ENCODE measurements around the gene SCT.
A peak's percentile ranks its signal among the peaks of the same experiment; 100 is the strongest.

Gene SCT

GRCh38 chr11:639332-639955 lies 12.5 kb upstream of the SCT start:
- Histone ChIP-seq H3K27me3 (ENCODE audit: insufficient read depth, low read length) (peaks cover 39% of the 10 kb centered on the region), H4K12ac (ENCODE audit: low read depth, low read length) (no peak overlapping the region), H2BK120ac (ENCODE audit: insufficient read depth, low read length, poor library complexity) (no peak overlapping the region), H2BK5ac (ENCODE audit: low read depth, low read length, poor library complexity) (no peak overlapping the region), H2AK5ac (ENCODE audit: low read length) (no peak overlapping the region), H2BK12ac (ENCODE audit: low read length) (no peak overlapping the region), H3K14ac (ENCODE audit: low read length) (no peak overlapping the region), H4K8ac (ENCODE audit: low read depth, low read length) (no peak overlapping the region), H3K27ac (ENCODE audit: low read depth, low read length) (no peak overlapping the region), H3K79me1 (ENCODE audit: low read length) (peaks cover 1% of the 10 kb centered on the region), H3K4me1 (ENCODE audit: control insufficient read depth in 1 of 2, insufficient read depth in 2 of 2, low read length in 2 of 2) (peaks cover 18 to 29% of the 10 kb centered on the region in 2 experiments), H3K23ac (ENCODE audit: low read length) (no peak overlapping the region), H3K4me3 (ENCODE audit: low read depth, low read length) (no peak overlapping the region), H3K9me3 (ENCODE audit: insufficient read depth, low read depth, low read length) (peaks cover 7% of the 10 kb centered on the region), H3K4me2 (ENCODE audit: low read length) (peak overlapping the region; percentile 38), H3K18ac (ENCODE audit: low read length) (no peak overlapping the region), H3K9ac (ENCODE audit: low read length) (no peak overlapping the region), H3K79me2 (ENCODE audit: control insufficient read depth, insufficient read depth, low read length, poor library complexity) (no peaks in the 10 kb centered on the region), H4K91ac (ENCODE audit: low read depth, low read length) (no peak overlapping the region), H2AFZ (ENCODE audit: insufficient read depth, low read length, poor library complexity) (no peak overlapping the region), H3K36me3 (ENCODE audit: control insufficient read depth in 1 of 2, insufficient read depth in 2 of 2, low read length in 2 of 2) (peaks cover 14% of the 10 kb centered on the region in 2 experiments), H3K4ac (ENCODE audit: low read depth, low read length) (no peak overlapping the region)
- DNase-seq = no peak
- no CpG with 5 or more reads among the region's 80 CpGs for WGBS (ENCODE audit: extremely low coverage, insufficient coverage, insufficient read length)

- no CpG with 5 or more reads among the region's 28 CpGs for WGBS (ENCODE audit: extremely low coverage, insufficient coverage, insufficient read length)
- Histone ChIP-seq H3K27me3 (ENCODE audit: insufficient read depth, low read length) (peaks cover 39% of the 10 kb centered on the region), H3K4me3 (ENCODE audit: low read depth, low read length) (no peak overlapping the region), H3K23ac (ENCODE audit: low read length) (no peak overlapping the region), H3K4ac (ENCODE audit: low read depth, low read length) (no peak overlapping the region), H3K9ac (ENCODE audit: low read length) (no peak overlapping the region), H3K79me2 (ENCODE audit: control insufficient read depth, insufficient read depth, low read length, poor library complexity) (no peaks in the 10 kb centered on the region), H2BK5ac (ENCODE audit: low read depth, low read length, poor library complexity) (no peak overlapping the region), H3K14ac (ENCODE audit: low read length) (no peak overlapping the region), H4K12ac (ENCODE audit: low read depth, low read length) (no peak overlapping the region), H4K91ac (ENCODE audit: low read depth, low read length) (no peak overlapping the region), H2AK5ac (ENCODE audit: low read length) (no peak overlapping the region), H3K4me1 (ENCODE audit: control insufficient read depth in 1 of 2, insufficient read depth in 2 of 2, low read length in 2 of 2) (peaks cover 18 to 29% of the 10 kb centered on the region in 2 experiments), H2AFZ (ENCODE audit: insufficient read depth, low read length, poor library complexity) (no peak overlapping the region), H3K36me3 (ENCODE audit: control insufficient read depth in 1 of 2, insufficient read depth in 2 of 2, low read length in 2 of 2) (peaks cover 7% of the 10 kb centered on the region in 2 experiments), H3K79me1 (ENCODE audit: low read length) (peaks cover 1% of the 10 kb centered on the region), H2BK120ac (ENCODE audit: insufficient read depth, low read length, poor library complexity) (no peak overlapping the region), H2BK12ac (ENCODE audit: low read length) (no peak overlapping the region), H4K8ac (ENCODE audit: low read depth, low read length) (no peak overlapping the region), H3K4me2 (ENCODE audit: low read length) (peak overlapping the region; percentile 38), H3K9me3 (ENCODE audit: insufficient read depth, low read depth, low read length) (peaks cover 7% of the 10 kb centered on the region), H3K18ac (ENCODE audit: low read length) (no peak overlapping the region), H3K27ac (ENCODE audit: low read depth, low read length) (no peak overlapping the region)
- no peak for DNase-seq
Observed at GRCh38 chr11:638631-639331, 11.8 kb upstream of the SCT start.

GRCh38 chr11:637593-638521 lies 10.9 kb upstream of the SCT start:
- no peak overlapping the region for H3K9ac ChIP-seq (ENCODE audit: low read length)
- no peak overlapping the region for H2BK5ac ChIP-seq (ENCODE audit: low read depth, low read length, poor library complexity)
- H3K27me3 ChIP-seq (ENCODE audit: insufficient read depth, low read length) = peaks cover 39% of the 10 kb centered on the region
- H3K79me1 ChIP-seq (ENCODE audit: low read length) = peaks cover 1% of the 10 kb centered on the region
- H3K9me3 ChIP-seq (ENCODE audit: insufficient read depth, low read depth, low read length) = peaks cover 7% of the 10 kb centered on the region
- H4K8ac ChIP-seq (ENCODE audit: low read depth, low read length) = no peak overlapping the region
- no peak overlapping the region for H4K12ac ChIP-seq (ENCODE audit: low read depth, low read length)
- H4K91ac ChIP-seq (ENCODE audit: low read depth, low read length) = no peak overlapping the region
- no peak overlapping the region for H2BK12ac ChIP-seq (ENCODE audit: low read length)
- H3K27ac ChIP-seq (ENCODE audit: low read depth, low read length) = no peak overlapping the region
- peaks cover 18 to 29% of the 10 kb centered on the region in 2 experiments for H3K4me1 ChIP-seq (ENCODE audit: control insufficient read depth in 1 of 2, insufficient read depth in 2 of 2, low read length in 2 of 2)
- WGBS (ENCODE audit: extremely low coverage, insufficient coverage, insufficient read length) = no CpG with 5 or more reads among the region's 55 CpGs
- H3K36me3 ChIP-seq (ENCODE audit: control insufficient read depth in 1 of 2, insufficient read depth in 2 of 2, low read length in 2 of 2) = peaks cover 3% of the 10 kb centered on the region in 2 experiments
- no peak overlapping the region for H2AK5ac ChIP-seq (ENCODE audit: low read length)
- no peak overlapping the region for H3K18ac ChIP-seq (ENCODE audit: low read length)
- DNase-seq = no peak
- no peak overlapping the region for H3K23ac ChIP-seq (ENCODE audit: low read length)
- no peak overlapping the region for H2BK120ac ChIP-seq (ENCODE audit: insufficient read depth, low read length, poor library complexity)
- no peak overlapping the region for H3K4ac ChIP-seq (ENCODE audit: low read depth, low read length)
- H3K14ac ChIP-seq (ENCODE audit: low read length) = no peak overlapping the region
- no peak overlapping the region for H2AFZ ChIP-seq (ENCODE audit: insufficient read depth, low read length, poor library complexity)
- H3K79me2 ChIP-seq (ENCODE audit: control insufficient read depth, insufficient read depth, low read length, poor library complexity) = no peaks in the 10 kb centered on the region
- H3K4me2 ChIP-seq (ENCODE audit: low read length) = peak overlapping the region; percentile 58
- peak overlapping the region; percentile 42 for H3K4me3 ChIP-seq (ENCODE audit: low read depth, low read length)

GRCh38 chr11:637333-637592 lies 10.3 kb upstream of the SCT start:
- H2AFZ ChIP-seq (ENCODE audit: insufficient read depth, low read length, poor library complexity) = no peak overlapping the region
- peaks cover 39% of the 10 kb centered on the region for H3K27me3 ChIP-seq (ENCODE audit: insufficient read depth, low read length)
- no peak overlapping the region for H3K27ac ChIP-seq (ENCODE audit: low read depth, low read length)
- H3K79me1 ChIP-seq (ENCODE audit: low read length) = peaks cover 1% of the 10 kb centered on the region
- no peak for DNase-seq
- H3K36me3 ChIP-seq (ENCODE audit: control insufficient read depth in 1 of 2, insufficient read depth in 2 of 2, low read length in 2 of 2) = peaks cover 3 to 5% of the 10 kb centered on the region in 2 experiments
- no CpG with 5 or more reads among the region's 34 CpGs for WGBS (ENCODE audit: extremely low coverage, insufficient coverage, insufficient read length)
- H3K9ac ChIP-seq (ENCODE audit: low read length) = no peak overlapping the region
- H3K9me3 ChIP-seq (ENCODE audit: insufficient read depth, low read depth, low read length) = peaks cover 5% of the 10 kb centered on the region
- no peak overlapping the region for H2AK5ac ChIP-seq (ENCODE audit: low read length)
- H3K14ac ChIP-seq (ENCODE audit: low read length) = no peak overlapping the region
- H3K18ac ChIP-seq (ENCODE audit: low read length) = no peak overlapping the region
- H3K4me2 ChIP-seq (ENCODE audit: low read length) = peak overlapping the region; percentile 58
- H3K4me3 ChIP-seq (ENCODE audit: low read depth, low read length) = peak overlapping the region; percentile 42
- H3K79me2 ChIP-seq (ENCODE audit: control insufficient read depth, insufficient read depth, low read length, poor library complexity) = no peaks in the 10 kb centered on the region
- no peak overlapping the region for H2BK12ac ChIP-seq (ENCODE audit: low read length)
- no peak overlapping the region for H4K12ac ChIP-seq (ENCODE audit: low read depth, low read length)
- no peak overlapping the region for H3K23ac ChIP-seq (ENCODE audit: low read length)
- H4K91ac ChIP-seq (ENCODE audit: low read depth, low read length) = no peak overlapping the region
- H3K4me1 ChIP-seq (ENCODE audit: control insufficient read depth in 1 of 2, insufficient read depth in 2 of 2, low read length in 2 of 2) = peaks cover 18 to 29% of the 10 kb centered on the region in 2 experiments
- H3K4ac ChIP-seq (ENCODE audit: low read depth, low read length) = no peak overlapping the region
- H4K8ac ChIP-seq (ENCODE audit: low read depth, low read length) = no peak overlapping the region
- H2BK120ac ChIP-seq (ENCODE audit: insufficient read depth, low read length, poor library complexity) = no peak overlapping the region
- no peak overlapping the region for H2BK5ac ChIP-seq (ENCODE audit: low read depth, low read length, poor library complexity)
